Esophagus squamous epithelium (tissue), 4 donors: Measurements from ENCODE around the gene PNPLA8.

Experiments
- CTCF ChIP-seq, 6 experiments: fragments of 450-650 bp in 4 of 6; fragments of 200-600 bp in 2 of 6; sonication (generic) in 2 of 6; IDR thresholded peaks; one replicate each; pipeline ENCODE4 v1.5.1; 2016 to 2019; ENCODE audit warnings: antibody characterized with exemption in 6 of 6, mild to moderate bottlenecking in 4 of 6, moderate library complexity in 4 of 6
- POLR2A ChIP-seq, 4 donors: fragments of 450-650 bp; IDR thresholded peaks; one replicate each; pipeline ENCODE4 v1.6.1; 2017; ENCODE audit warnings: antibody characterized with exemption in 4 of 4, mild to moderate bottlenecking in 4 of 4, moderate library complexity in 3 of 4

- no peak for TF ChIP-seq CTCF (IDR thresholded peaks at IDR 0.05)
- TF ChIP-seq POLR2A (IDR thresholded peaks at IDR 0.05): no peak
Observed at GRCh38 chr7:108565987-108566386, 40.1 kb upstream of the PNPLA8 start.
